ENCODE data around the gene FLVCR2.

- TF ChIP-seq CTCF (IDR thresholded peaks at IDR 0.05) (no peak), POLR2A (IDR thresholded peaks at IDR 0.05) (no peak)
Measured at GRCh38 chr14:75579882-75580281, 1.5 kb downstream of the FLVCR2 start.
